K562 (cell line): ENCODE results near the gene DPEP2NB. TPM values are rescaled to one million over a fixed set of nuclear protein-coding genes. Genes with fewer than 3 reads are reported as not detected.

Source experiments
- FOXK2 ChIP-seq, 2 experiments: fragments of 450-650 bp; IDR thresholded peaks in 1 of 2; conservative IDR thresholded peaks in 1 of 2; 2 replicates each; pipeline ENCODE4 v1.6.1; 2016; ENCODE audit warnings: low read depth in 2 of 2, mild to moderate bottlenecking in 1 of 2
- HOMEZ ChIP-seq: fragments of 250-450 bp; sonication (Bioruptor Pico); IDR thresholded peaks from 2 replicates; pipeline ENCODE4 v1.4.0; 2020; ENCODE audit warnings: mild to moderate bottlenecking, moderate library complexity
- JUND ChIP-seq, 2 experiments: IDR thresholded peaks; 2 replicates in 1 of 2; 3 replicates in 1 of 2; pipeline ENCODE4 v1.6.1; 2011; ENCODE audit warnings: borderline replicate concordance in 2 of 2, low read depth in 2 of 2, low read length in 2 of 2, improper control_type of control experiment in 1 of 2, missing biosample characterization in 1 of 2, missing genetic modification characterization in 1 of 2, missing genetic modification reagents in 1 of 2
- MIER1 ChIP-seq: fragments of 450-650 bp; IDR thresholded peaks from 2 replicates; pipeline ENCODE4 v1.6.1; 2016; ENCODE audit warnings: antibody characterized with exemption, mild to moderate bottlenecking, low read depth
- MITF ChIP-seq: IDR thresholded peaks from 2 replicates; pipeline ENCODE4 v1.6.1; 2014; ENCODE audit warnings: antibody characterized with exemption
- NFATC3 ChIP-seq: fragments of 450-650 bp; IDR thresholded peaks from 2 replicates; pipeline ENCODE4 v1.6.1; 2017; ENCODE audit warnings: mild to moderate bottlenecking
- NFRKB ChIP-seq: fragments of 450-650 bp; IDR thresholded peaks from 2 replicates; pipeline ENCODE4 v1.6.1; 2016; ENCODE audit warnings: low read depth
- PML ChIP-seq: IDR thresholded peaks from 2 replicates; pipeline ENCODE4 v1.6.1; 2012; ENCODE audit warnings: low read length, inconsistent platforms
- RAD21 ChIP-seq, 2 experiments: fragments of 250-450 bp in 1 of 2; fragments of 450-650 bp in 1 of 2; sonication (Bioruptor Pico) in 1 of 2; formaldehyde crosslinking in 1 of 2; IDR thresholded peaks in 1 of 2; conservative IDR thresholded peaks in 1 of 2; 2 replicates each; pipeline versions ENCODE4 v1.4.0 to v1.8.0; 2020 to 2022; ENCODE audit warnings: mild to moderate bottlenecking in 2 of 2, moderate library complexity in 1 of 2
- RREB1 ChIP-seq: fragments of 250-450 bp; sonication (Bioruptor Pico); IDR thresholded peaks from 2 replicates; pipeline ENCODE4 v1.4.0; 2020
- SP2 ChIP-seq: IDR thresholded peaks from 2 replicates; pipeline ENCODE4 v1.6.1; 2011; ENCODE audit warnings: mild to moderate bottlenecking, low read depth, low read length, moderate library complexity; ENCODE audit not compliant: poor library complexity, severe bottlenecking; ENCODE audit errors: extremely low read depth
- SRSF3 ChIP-seq: fragments of 200-400 bp; formaldehyde crosslinking; IDR thresholded peaks from 2 replicates; pipeline ENCODE4 v1.6.1; 2016; ENCODE audit warnings: mild to moderate bottlenecking, low read length, moderate library complexity; ENCODE audit not compliant: insufficient read depth
- TAL1 ChIP-seq: fragments of 450-650 bp; IDR thresholded peaks from 2 replicates; pipeline ENCODE4 v1.6.1; 2016; ENCODE audit warnings: mild to moderate bottlenecking
- TCF7 ChIP-seq: sonication (generic); IDR thresholded peaks from 2 replicates; pipeline ENCODE4 v1.6.1; 2016; ENCODE audit warnings: antibody characterized with exemption, borderline replicate concordance
- WHSC1 ChIP-seq: IDR thresholded peaks from one replicate; pipeline ENCODE4 v1.6.1; 2012; ENCODE audit warnings: low read length, control low read depth, inconsistent platforms
- XRCC4 ChIP-seq: IDR thresholded peaks from one replicate; pipeline ENCODE4 v1.6.1; 2011; ENCODE audit not compliant: insufficient read depth, insufficient read length; ENCODE audit errors: extremely low read depth
- ZFX ChIP-seq: sonication (generic); formaldehyde crosslinking; IDR thresholded peaks from 2 replicates; pipeline ENCODE4 v1.8.0; 2022; ENCODE audit warnings: mild to moderate bottlenecking, missing genetic modification reagents, moderate library complexity
- ZNF3 ChIP-seq: fragments of 250-450 bp; sonication (Bioruptor Pico); IDR thresholded peaks from 2 replicates; pipeline ENCODE4 v1.5.0; 2021; ENCODE audit warnings: mild to moderate bottlenecking, moderate library complexity
- ZNF384 ChIP-seq: IDR thresholded peaks from 2 replicates; pipeline ENCODE4 v1.6.1; 2012; ENCODE audit warnings: low read depth, low read length, improper control_type of control experiment
- polyA plus RNA-seq, 8 experiments: library from polyadenylated mRNA; depleted of rRNA in 4 of 8; stranded (reverse) in 5 of 8; unstranded in 3 of 8; fragments of >200 nt; fragmentation: Nextera tagmentation in 2 of 8; fragmentation: Illumina TruSeq in 1 of 8; extraction: Ambion mirVana in 2 of 8; extraction: Trizol in 1 of 8; gene quantifications; 2 replicates each; pipeline versions ENCODE4 v1.2.1 to v1.2.3, GENCODE V29; 2011 to 2014; ENCODE audit warnings: inconsistent platforms in 1 of 8, missing spikeins in 1 of 8
- total RNA-seq, 7 experiments: library from RNA; depleted of rRNA in 6 of 7; stranded (reverse); fragments of >200 nt in 6 of 7; fragmentation: Illumina TruSeq in 2 of 7; extraction: Trizol in 2 of 7; gene quantifications; 2 replicates each; pipeline versions ENCODE4 v1.2.1 to v1.2.3, GENCODE V29; 2011 to 2021; ENCODE audit warnings: low replicate concordance in 1 of 7

DPEP2NB gene
- total and polyA plus RNA-seq, 9 of the 15 experiments (the other 6 are each of a cell fraction or from before 2014, with no cell fraction given): not detected

GRCh38 chr16:67969254-67970039 is 46.3 kb downstream of the DPEP2NB start (continued):
- TF ChIP-seq SRSF3: no peak
- no peak for TF ChIP-seq RAD21 (CRISPR knock-in tag; conservative IDR thresholded peaks at IDR 0.05 in 1 of 2, IDR thresholded peaks at IDR 0.05 in 1 of 2)
- TF ChIP-seq PML: no peak
- TF ChIP-seq SP2: no peak
- TF ChIP-seq JUND (IDR thresholded peaks at IDR 0.05; ENCODE audit: borderline replicate concordance, low read depth, low read length): no peak
- no peak for TF ChIP-seq JUND (tag; IDR thresholded peaks at IDR 0.05; ENCODE audit: borderline replicate concordance, low read depth, low read length)
- TF ChIP-seq MIER1: no peak
- peak; percentile 68 for TF ChIP-seq ZNF384
- TF ChIP-seq RREB1 (CRISPR knock-in tag): no peak
- TF ChIP-seq ZFX (CRISPR knock-in tag): peak; percentile 50
- no peak for TF ChIP-seq WHSC1
- no peak for TF ChIP-seq HOMEZ (CRISPR knock-in tag)
- 0 out of 2 replicates have a peak, but pooled peaks have one; percentile 57 for TF ChIP-seq NFRKB
- TF ChIP-seq TCF7: no peak
- TF ChIP-seq TAL1: 0 out of 2 replicates have a peak, but pooled peaks have one; percentile 7
- no peak for TF ChIP-seq NFATC3
- 0 out of 4 replicates have a peak, but pooled peaks of 1 of the 2 experiments have one; percentile 7 for TF ChIP-seq FOXK2 (conservative IDR thresholded peaks at IDR 0.05 in 1 of 2, IDR thresholded peaks at IDR 0.05 in 1 of 2; ENCODE audit: low read depth in 2 of 2)
- no peak for TF ChIP-seq ZNF3 (CRISPR knock-in tag)
- TF ChIP-seq MITF: no peak
- TF ChIP-seq XRCC4: no peak
